Activated CD4-positive, alpha-beta T cell treated with anti-CD3 and anti-CD28 coated beads, Interleukin-2, amount 10 ng/mL, durations not matched to agents 24 days and 14 days (primary cell): ENCODE data around the gene CCDC9B. TPM values are rescaled to one million over a fixed set of nuclear protein-coding genes. Genes with fewer than 3 reads are reported as not detected.

Source experiments
- DNase-seq: peaks from one replicate; pipeline ENCODE4 v3.0.0; 2022
- H3K27ac Mint-ChIP-seq: one replicate; pipeline ENCODE4 v1.8.0; 2022; ENCODE audit warnings: mild to moderate bottlenecking, mixed read lengths
- H3K27me3 Mint-ChIP-seq: one replicate; pipeline ENCODE4 v1.8.0; 2022; ENCODE audit warnings: mixed read lengths
- H3K36me3 Mint-ChIP-seq: one replicate; pipeline ENCODE4 v1.8.0; 2022; ENCODE audit warnings: low read depth, mild to moderate bottlenecking, mixed read lengths
- H3K4me1 Mint-ChIP-seq: one replicate; pipeline ENCODE4 v1.8.0; 2021; ENCODE audit warnings: mixed read lengths
- H3K4me3 Mint-ChIP-seq: one replicate; pipeline ENCODE4 v1.8.0; 2022; ENCODE audit warnings: mild to moderate bottlenecking, moderate library complexity, mixed read lengths
- H3K9me3 Mint-ChIP-seq: one replicate; pipeline ENCODE4 v1.8.0; 2021; ENCODE audit warnings: mixed read lengths
- intact Hi-C: fragments of 100-400 bp; cut with micrococcal nuclease; formaldehyde crosslinking; loops from one replicate; pipeline ENCODE4 v1.15.1; 2023
- total RNA-seq: library from RNA; stranded (reverse); gene quantifications from 2 replicates; pipeline ENCODE4 v1.2.3, GENCODE V29; 2022

The CCDC9B gene
- total RNA-seq, 1 donor from 2014 or later = 0.54 TPM

GRCh38 chr15:40286794-40287193, 53.9 kb downstream of the CCDC9B start:
- Mint-ChIP-seq H3K27ac (no peak overlapping the region), H3K27me3 (peaks cover 11% of the 10 kb centered on the region), H3K36me3 (peaks cover 17% of the 10 kb centered on the region), H3K4me3 (no peak overlapping the region), H3K4me1 (no peaks in the 10 kb centered on the region), H3K9me3 (no peaks in the 10 kb centered on the region)
- DNase-seq = no peak
- intact Hi-C loops = no loop called here

GRCh38 chr15:40286061-40286532, 54.6 kb downstream of the CCDC9B start:
- H3K36me3 Mint-ChIP-seq = peaks cover 17% of the 10 kb centered on the region
- peaks cover 1% of the 10 kb centered on the region for H3K4me1 Mint-ChIP-seq
- no peaks in the 10 kb centered on the region for H3K9me3 Mint-ChIP-seq
- no peak for DNase-seq
- H3K4me3 Mint-ChIP-seq = no peak overlapping the region
- no peak overlapping the region for H3K27ac Mint-ChIP-seq
- intact Hi-C loops = no loop called here
- H3K27me3 Mint-ChIP-seq = peaks cover 13% of the 10 kb centered on the region

GRCh38 chr15:40285554-40286011, 55.2 kb downstream of the CCDC9B start:
- intact Hi-C loops = no loop called here
- H3K27ac Mint-ChIP-seq = no peak overlapping the region
- peaks cover 16% of the 10 kb centered on the region for H3K36me3 Mint-ChIP-seq
- H3K27me3 Mint-ChIP-seq = peaks cover 18% of the 10 kb centered on the region
- no peaks in the 10 kb centered on the region for H3K9me3 Mint-ChIP-seq
- no peak overlapping the region for H3K4me3 Mint-ChIP-seq
- H3K4me1 Mint-ChIP-seq = peaks cover 2% of the 10 kb centered on the region
- DNase-seq = no peak

DNA sequence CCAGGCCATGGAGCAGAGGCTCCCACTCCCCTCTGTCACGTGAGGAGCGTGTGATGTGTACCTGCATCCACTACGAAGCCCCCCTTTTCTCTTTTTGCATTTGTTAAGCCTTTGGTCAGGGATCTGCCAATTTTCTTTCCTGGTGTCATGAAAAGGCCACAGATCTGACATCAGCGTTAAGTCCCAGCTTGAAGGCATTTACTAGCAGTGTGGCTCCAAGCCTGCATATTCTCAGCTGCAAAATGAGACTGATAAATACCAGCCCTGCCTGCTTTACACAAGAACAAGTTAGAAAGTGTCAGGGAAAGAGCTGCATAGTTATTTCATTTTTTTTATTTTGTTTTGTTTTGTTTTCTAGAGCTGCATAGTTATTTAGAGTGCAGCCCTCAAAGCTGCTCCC, 55.6 kb downstream of the CCDC9B start:
- no peak overlapping the region for H3K27ac Mint-ChIP-seq
- H3K27me3 Mint-ChIP-seq = peaks cover 22% of the 10 kb centered on the region
- peaks cover 13% of the 10 kb centered on the region for H3K36me3 Mint-ChIP-seq
- DNase-seq = no peak
- no peak overlapping the region for H3K4me3 Mint-ChIP-seq
- H3K4me1 Mint-ChIP-seq = peaks cover 2% of the 10 kb centered on the region
- intact Hi-C loops = no loop called here
- H3K9me3 Mint-ChIP-seq = no peaks in the 10 kb centered on the region

DNA sequence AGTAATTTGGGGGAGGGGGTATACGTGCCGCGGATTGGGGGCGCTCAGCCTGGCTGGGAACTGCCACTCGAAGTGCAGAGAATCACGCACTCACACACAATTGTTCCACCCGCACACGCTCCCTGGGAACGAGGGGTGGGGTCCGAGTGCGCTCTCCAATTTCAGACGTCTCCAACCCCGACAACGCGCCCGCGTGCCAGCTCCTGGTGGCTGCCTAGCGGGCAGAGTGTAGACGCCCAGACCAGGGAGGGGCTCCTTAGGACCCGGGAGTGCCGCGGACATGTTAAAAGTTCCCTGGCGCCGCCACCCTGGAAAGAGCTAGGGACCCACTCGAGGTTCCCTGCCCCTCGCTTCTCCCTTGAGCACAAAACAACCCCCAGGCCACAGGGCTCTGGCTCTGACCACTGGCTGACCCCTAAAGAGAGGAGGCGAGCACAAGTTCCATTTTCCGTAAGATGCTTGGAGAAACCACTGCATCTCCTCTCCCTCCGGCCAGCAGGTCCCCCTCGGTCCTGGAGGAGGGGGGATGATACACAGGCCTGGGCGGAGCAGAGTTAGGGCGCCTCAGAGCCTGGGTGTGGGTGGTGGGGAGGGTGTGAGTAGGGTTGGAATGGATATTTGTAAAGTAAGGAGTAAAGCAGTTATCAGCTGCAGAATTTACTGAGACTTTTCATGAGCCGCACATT, 57.0 kb downstream of the CCDC9B start:
- peak overlapping the region; percentile 35 for H3K4me3 Mint-ChIP-seq
- H3K27ac Mint-ChIP-seq = no peak overlapping the region
- peaks cover 8% of the 10 kb centered on the region for H3K36me3 Mint-ChIP-seq
- intact Hi-C loops = loop anchor here (5.0 kb wide), 1 partner anchor 39 kb away; the partner anchor contains the start of gene INAFM2
- DNase-seq = no peak
- H3K4me1 Mint-ChIP-seq = peaks cover 2% of the 10 kb centered on the region
- peaks cover 31% of the 10 kb centered on the region for H3K27me3 Mint-ChIP-seq
- no peaks in the 10 kb centered on the region for H3K9me3 Mint-ChIP-seq

DNA sequence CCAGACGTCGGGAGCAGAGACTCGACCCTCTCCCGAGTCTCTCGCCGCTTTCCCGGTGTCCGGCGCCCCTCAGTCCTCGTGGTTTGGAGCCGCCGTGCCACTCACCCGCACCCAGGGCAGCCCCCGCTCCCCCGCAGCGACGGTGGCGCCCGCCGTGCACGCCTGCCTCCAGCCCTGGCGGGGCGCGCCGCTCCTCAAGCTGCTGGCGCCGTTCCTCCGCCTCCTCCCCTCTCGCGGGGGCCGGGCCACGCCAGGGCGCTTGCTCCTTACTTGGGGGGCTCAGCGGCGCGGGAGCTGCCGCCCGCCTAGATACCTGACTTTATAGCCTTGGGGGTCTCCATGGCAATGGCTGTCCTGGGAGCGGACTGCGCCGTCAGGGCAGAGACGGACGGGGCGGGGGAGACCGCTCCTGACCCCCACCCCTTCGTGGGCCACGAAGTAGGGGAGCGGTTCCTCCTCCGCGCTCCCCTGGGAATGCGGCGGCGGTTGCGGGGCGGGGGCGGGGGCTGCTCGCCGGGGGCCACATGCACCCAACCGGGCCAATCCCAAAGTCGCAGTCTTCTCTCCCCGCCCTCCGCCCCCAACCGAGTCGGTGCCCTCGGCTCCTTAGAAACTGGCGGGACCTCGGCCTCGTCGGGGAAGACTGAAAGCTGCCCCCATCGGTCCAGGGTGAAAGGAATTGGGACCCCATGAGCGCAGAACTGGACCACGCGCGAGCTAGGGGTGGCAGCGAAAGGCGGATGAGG, 57.7 kb downstream of the CCDC9B start, which contains the start of gene ANKRD63:
Gene ANKRD63 (minus strand): TSS at position 196 of the 746 bp plus-strand sequence. CDS start 478 bp downstream, outside the sequence.
- Mint-ChIP-seq H3K4me3 (peak within 1 kb of the TSS; percentile 77), H3K9me3 (no peaks in the 10 kb centered on the region), H3K27me3 (peaks cover 38% of the 10 kb centered on the region), H3K27ac (no peak within 1 kb of the TSS), H3K4me1 (peaks cover 2% of the 10 kb centered on the region), H3K36me3 (peaks cover 5% of the 10 kb centered on the region)
- intact Hi-C loops = loop anchor here (5.0 kb wide), 1 partner anchor 39 kb away; the partner anchor contains the start of gene INAFM2
- DNase-seq = peak; percentile 84

DNA sequence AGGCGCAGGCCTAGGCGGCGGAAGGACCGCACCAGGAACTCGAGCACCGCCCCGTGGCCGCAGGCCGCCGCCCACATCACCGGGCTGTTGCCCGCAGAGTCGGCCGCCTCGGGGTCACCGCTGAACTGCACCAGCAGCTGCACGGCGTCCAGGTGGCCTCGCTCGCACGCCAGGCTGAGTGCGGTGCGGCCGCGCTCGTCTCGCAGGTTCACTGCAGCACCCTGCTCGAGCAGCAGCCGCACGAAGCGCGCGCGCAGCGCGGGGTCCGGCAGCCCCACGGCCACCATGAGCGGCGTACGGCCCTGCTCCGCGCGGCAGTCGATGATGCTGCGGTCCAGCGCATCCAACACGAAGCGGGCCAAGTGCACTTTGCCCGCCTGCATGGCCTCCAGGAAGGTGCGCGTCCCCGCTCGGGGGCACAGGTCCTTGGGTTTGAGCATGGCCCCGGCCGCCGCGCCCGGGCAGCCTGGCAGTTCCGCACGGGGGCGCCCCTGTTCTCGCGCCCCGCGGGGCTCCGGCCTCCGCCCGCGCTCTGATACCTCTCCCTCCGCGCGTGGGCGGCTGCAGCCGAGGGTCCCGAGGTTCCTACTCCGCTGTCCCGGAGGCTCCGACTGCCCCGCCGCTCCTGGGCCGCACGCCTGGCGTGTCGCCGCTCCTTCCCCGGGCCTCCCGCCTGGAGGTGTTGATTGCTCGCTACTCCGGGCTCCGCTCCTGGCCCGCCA, 58.4 kb downstream of the CCDC9B start:
- peak overlapping the region; percentile 77 for H3K4me3 Mint-ChIP-seq
- intact Hi-C loops = loop anchor here (5.0 kb wide), 1 partner anchor 40 kb away; the partner anchor contains the start of gene INAFM2
- peaks cover 4% of the 10 kb centered on the region for H3K36me3 Mint-ChIP-seq
- peaks cover 42% of the 10 kb centered on the region for H3K27me3 Mint-ChIP-seq
- no peaks in the 10 kb centered on the region for H3K9me3 Mint-ChIP-seq
- no peak overlapping the region for H3K27ac Mint-ChIP-seq
- peak; percentile 87 for DNase-seq
- H3K4me1 Mint-ChIP-seq = peaks cover 4% of the 10 kb centered on the region

DNA sequence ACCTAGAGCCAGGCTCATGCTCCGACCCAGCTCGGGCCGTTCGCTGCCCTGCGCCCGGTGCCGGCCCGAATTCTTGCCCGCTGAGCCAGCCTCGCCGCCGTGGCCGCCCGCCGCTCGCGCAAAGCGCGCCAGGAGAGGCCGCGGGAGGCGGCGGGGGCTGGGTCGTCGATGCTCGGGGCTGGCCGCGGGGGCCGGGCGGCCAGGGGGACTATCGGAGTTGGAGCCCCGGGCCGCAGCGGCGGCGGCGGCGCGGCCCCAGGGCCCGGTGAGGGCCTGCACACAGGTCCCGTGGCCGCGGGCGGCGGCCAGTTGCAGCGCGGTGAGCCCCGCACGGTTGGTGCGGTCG, 59.0 kb downstream of the CCDC9B start:
- Mint-ChIP-seq H3K9me3 (no peaks in the 10 kb centered on the region), H3K4me1 (peaks cover 4% of the 10 kb centered on the region), H3K4me3 (no peak overlapping the region), H3K27me3 (peaks cover 43% of the 10 kb centered on the region), H3K36me3 (peaks cover 4% of the 10 kb centered on the region), H3K27ac (no peak overlapping the region)
- intact Hi-C loops = loop anchor here (5.0 kb wide), 1 partner anchor 41 kb away; the partner anchor contains the start of gene INAFM2
- DNase-seq = no peak

Other genes with a start within 250 kb of the CCDC9B start
- 8.4 and 9.1 TPM in 2 replicates for gene BMF, start 232.1 kb downstream of the CCDC9B start, total RNA-seq
- gene BUB1B, start 179.9 kb downstream of the CCDC9B start, total RNA-seq = 69.3 and 73.1 TPM in 2 replicates
- 0.33 and 0.54 TPM in 2 replicates for gene PAK6, start 101.9 kb downstream of the CCDC9B start, total RNA-seq
- not detected in 2 replicates for gene ANKRD63, start 57.9 kb downstream of the CCDC9B start, total RNA-seq
- 82.7 and 95.7 TPM in 2 replicates for gene PLCB2, start 33.0 kb downstream of the CCDC9B start, total RNA-seq
- gene INAFM2, start 17.2 kb downstream of the CCDC9B start, total RNA-seq = 22.8 and 23.3 TPM in 2 replicates
- gene PHGR1, start 10.1 kb upstream of the CCDC9B start, total RNA-seq = not detected in 2 replicates
- 0.02 and 0.05 TPM in 2 replicates for gene DISP2, start 17.3 kb upstream of the CCDC9B start, total RNA-seq
- 50.4 and 52.9 TPM in 2 replicates for gene KNSTRN, start 41.8 kb upstream of the CCDC9B start, total RNA-seq
- 66.6 and 70.7 TPM in 2 replicates for gene IVD, start 64.9 kb upstream of the CCDC9B start, total RNA-seq
- 23.9 and 26.2 TPM in 2 replicates for gene BAHD1, start 100.0 kb upstream of the CCDC9B start, total RNA-seq
- 9.0 and 9.7 TPM in 2 replicates for gene CHST14, start 130.0 kb upstream of the CCDC9B start, total RNA-seq
- 29.9 and 33.5 TPM in 2 replicates for gene CCDC32, start 224.1 kb upstream of the CCDC9B start, total RNA-seq
- 19.3 and 20.5 TPM in 2 replicates for gene RPUSD2, start 228.4 kb upstream of the CCDC9B start, total RNA-seq